Measurements from ENCODE around the gene GAN.

- TF ChIP-seq CTCF (IDR thresholded peaks at IDR 0.05; ENCODE audit: low read depth, low read length) (no peak), EZH2phosphoT487 (IDR thresholded peaks at IDR 0.05; ENCODE audit: low read depth) (no peak)
Observed at GRCh38 chr16:81409016-81409556, 94.3 kb downstream of the GAN start.

Measured in OCI-LY3 (cell line).